Astrocyte (in vitro differentiated cells and primary cell): ENCODE results near the gene IKZF2.

ENCODE experiments used
- EZH2 ChIP-seq: IDR thresholded peaks from 2 replicates; pipeline ENCODE4 v1.6.1; 2012; ENCODE audit warnings: mild to moderate bottlenecking, low read length, inconsistent platforms; ENCODE audit not compliant: insufficient read depth
- TF ChIP-seq, protein P1 (sequence below): IDR thresholded peaks from 2 replicates; pipeline ENCODE4 v1.5.1; 2011; ENCODE audit warnings: low read depth, mild to moderate bottlenecking, inconsistent platforms, low read length, moderate library complexity; ENCODE audit not compliant: insufficient read depth

- TF ChIP-seq, protein P1, sequence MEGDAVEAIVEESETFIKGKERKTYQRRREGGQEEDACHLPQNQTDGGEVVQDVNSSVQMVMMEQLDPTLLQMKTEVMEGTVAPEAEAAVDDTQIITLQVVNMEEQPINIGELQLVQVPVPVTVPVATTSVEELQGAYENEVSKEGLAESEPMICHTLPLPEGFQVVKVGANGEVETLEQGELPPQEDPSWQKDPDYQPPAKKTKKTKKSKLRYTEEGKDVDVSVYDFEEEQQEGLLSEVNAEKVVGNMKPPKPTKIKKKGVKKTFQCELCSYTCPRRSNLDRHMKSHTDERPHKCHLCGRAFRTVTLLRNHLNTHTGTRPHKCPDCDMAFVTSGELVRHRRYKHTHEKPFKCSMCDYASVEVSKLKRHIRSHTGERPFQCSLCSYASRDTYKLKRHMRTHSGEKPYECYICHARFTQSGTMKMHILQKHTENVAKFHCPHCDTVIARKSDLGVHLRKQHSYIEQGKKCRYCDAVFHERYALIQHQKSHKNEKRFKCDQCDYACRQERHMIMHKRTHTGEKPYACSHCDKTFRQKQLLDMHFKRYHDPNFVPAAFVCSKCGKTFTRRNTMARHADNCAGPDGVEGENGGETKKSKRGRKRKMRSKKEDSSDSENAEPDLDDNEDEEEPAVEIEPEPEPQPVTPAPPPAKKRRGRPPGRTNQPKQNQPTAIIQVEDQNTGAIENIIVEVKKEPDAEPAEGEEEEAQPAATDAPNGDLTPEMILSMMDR, result no peak
- no peak for TF ChIP-seq EZH2
Measured at GRCh38 chr2:213151437-213152064, at the start of gene IKZF2.
